SK-N-SH treated with all-trans-retinoic acid at 6 μM for 48 hours (cell line): ENCODE measurements around the gene MGMT.

ENCODE experiments used
- ATAC-seq: fragments of 200-7000 bp; cut with Tn5 transposase; 3 replicates; pipeline ENCODE4 v1.9.1; 2020; ENCODE audit warnings: mild to moderate bottlenecking, moderate library complexity
- CSDC2 ChIP-seq: fragments of 250-450 bp; sonication (Bioruptor Pico); IDR thresholded peaks from 2 replicates; pipeline ENCODE4 v1.5.0; 2020; ENCODE audit warnings: mild to moderate bottlenecking, moderate library complexity
- ESRRG ChIP-seq: fragments of 250-450 bp; sonication (Bioruptor Pico); IDR thresholded peaks from 2 replicates; pipeline ENCODE4 v1.6.1; 2021; ENCODE audit warnings: mild to moderate bottlenecking
- GLIS3 ChIP-seq: fragments of 250-450 bp; sonication (Bioruptor Pico); IDR thresholded peaks from 2 replicates; pipeline ENCODE4 v1.5.0; 2020; ENCODE audit warnings: mild to moderate bottlenecking, moderate library complexity
- ISL1 ChIP-seq: fragments of 250-450 bp; sonication (Bioruptor Pico); IDR thresholded peaks from 2 replicates; pipeline ENCODE4 v2.1.2; 2022; ENCODE audit warnings: mild to moderate bottlenecking, moderate library complexity
- OSR1 ChIP-seq: fragments of 250-450 bp; sonication (Bioruptor Pico); IDR thresholded peaks from 2 replicates; pipeline ENCODE4 v1.8.0; 2022; ENCODE audit warnings: moderate library complexity, mild to moderate bottlenecking, inconsistent platforms
- PPARA ChIP-seq: fragments of 250-450 bp; sonication (Bioruptor Pico); IDR thresholded peaks from 2 replicates; pipeline ENCODE4 v1.5.0; 2020; ENCODE audit warnings: mild to moderate bottlenecking, borderline replicate concordance
- RARB ChIP-seq: fragments of 250-450 bp; sonication (Bioruptor Pico); IDR thresholded peaks from 2 replicates; pipeline ENCODE4 v1.8.0; 2021; ENCODE audit warnings: mild to moderate bottlenecking, moderate library complexity
- SNAI2 ChIP-seq: fragments of 250-450 bp; sonication (Bioruptor Pico); IDR thresholded peaks from 2 replicates; pipeline ENCODE4 v1.5.0; 2020; ENCODE audit warnings: mild to moderate bottlenecking, moderate library complexity
- TCF4 ChIP-seq: fragments of 250-450 bp; sonication (Bioruptor Pico); IDR thresholded peaks from 2 replicates; pipeline ENCODE4 v1.8.0; 2021; ENCODE audit warnings: mild to moderate bottlenecking, moderate library complexity, borderline replicate concordance
- TOX ChIP-seq: fragments of 250-450 bp; sonication (Bioruptor Pico); IDR thresholded peaks from 2 replicates; pipeline ENCODE4 v1.8.0; 2021; ENCODE audit warnings: mild to moderate bottlenecking, moderate library complexity, borderline replicate concordance
- ZC3H10 ChIP-seq: fragments of 250-450 bp; sonication (Bioruptor Pico); IDR thresholded peaks from 2 replicates; pipeline ENCODE4 v1.5.1; 2021; ENCODE audit warnings: mild to moderate bottlenecking, moderate library complexity
- ZFP3 ChIP-seq: fragments of 250-450 bp; sonication (Bioruptor Pico); IDR thresholded peaks from 2 replicates; pipeline ENCODE4 v1.5.0; 2020; ENCODE audit warnings: mild to moderate bottlenecking, moderate library complexity
- ZFP30 ChIP-seq: fragments of 450-650 bp; formaldehyde crosslinking; IDR thresholded peaks from 2 replicates; pipeline ENCODE4 v1.5.0; 2022; ENCODE audit warnings: mild to moderate bottlenecking, moderate library complexity
- ZNF565 ChIP-seq: fragments of 450-650 bp; formaldehyde crosslinking; conservative IDR thresholded peaks from 2 replicates; pipeline ENCODE4 v1.5.0; 2020; ENCODE audit warnings: low read depth, mild to moderate bottlenecking, moderate library complexity
- ZNF70 ChIP-seq: fragments of 450-650 bp; formaldehyde crosslinking; IDR thresholded peaks from 2 replicates; pipeline ENCODE4 v1.5.0; 2020; ENCODE audit warnings: mild to moderate bottlenecking, moderate library complexity
- ZNF8 ChIP-seq: fragments of 450-650 bp; formaldehyde crosslinking; IDR thresholded peaks from 2 replicates; pipeline ENCODE4 v1.5.0; 2020; ENCODE audit warnings: mild to moderate bottlenecking, moderate library complexity
- TF ChIP-seq, protein P1 (sequence below): fragments of 250-450 bp; sonication (Bioruptor Pico); IDR thresholded peaks from 2 replicates; pipeline ENCODE4 v1.5.1; 2020; ENCODE audit warnings: low read depth, mild to moderate bottlenecking, moderate library complexity
- TF ChIP-seq, protein P2 (sequence below): fragments of 250-450 bp; sonication (Bioruptor Pico); IDR thresholded peaks from 2 replicates; pipeline ENCODE4 v1.5.1; 2021; ENCODE audit warnings: mild to moderate bottlenecking, moderate library complexity
- TF ChIP-seq, protein P3 (sequence below): fragments of 250-450 bp; sonication (Bioruptor Pico); IDR thresholded peaks from 2 replicates; pipeline ENCODE4 v1.5.0; 2020; ENCODE audit warnings: mild to moderate bottlenecking, moderate library complexity
- TF ChIP-seq, protein P4 (sequence below): fragments of 250-450 bp; sonication (Bioruptor Pico); IDR thresholded peaks from 2 replicates; pipeline ENCODE4 v1.8.0; 2021; ENCODE audit warnings: low read depth, mild to moderate bottlenecking, moderate library complexity, borderline replicate concordance

The MGMT gene

DNA sequence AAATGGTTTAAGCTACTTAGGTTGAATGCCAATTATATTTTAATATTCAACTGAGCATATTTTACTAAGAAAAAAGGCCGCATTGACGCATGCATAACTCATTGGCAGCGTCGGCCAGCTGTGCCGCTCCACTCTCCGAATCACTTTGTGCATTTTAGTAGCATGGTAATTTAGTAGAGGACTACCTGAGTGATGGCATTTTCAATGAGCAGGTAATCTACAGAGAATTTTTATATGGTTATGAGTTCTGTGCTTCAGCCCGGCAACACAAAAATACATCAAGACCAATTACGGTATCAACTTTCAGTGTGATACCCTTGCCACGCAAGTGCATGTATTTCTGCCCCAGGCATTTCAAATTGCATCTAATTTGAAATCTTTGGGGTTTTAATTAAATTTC, 249.8 kb downstream of the MGMT start:
- TF ChIP-seq, protein P1, sequence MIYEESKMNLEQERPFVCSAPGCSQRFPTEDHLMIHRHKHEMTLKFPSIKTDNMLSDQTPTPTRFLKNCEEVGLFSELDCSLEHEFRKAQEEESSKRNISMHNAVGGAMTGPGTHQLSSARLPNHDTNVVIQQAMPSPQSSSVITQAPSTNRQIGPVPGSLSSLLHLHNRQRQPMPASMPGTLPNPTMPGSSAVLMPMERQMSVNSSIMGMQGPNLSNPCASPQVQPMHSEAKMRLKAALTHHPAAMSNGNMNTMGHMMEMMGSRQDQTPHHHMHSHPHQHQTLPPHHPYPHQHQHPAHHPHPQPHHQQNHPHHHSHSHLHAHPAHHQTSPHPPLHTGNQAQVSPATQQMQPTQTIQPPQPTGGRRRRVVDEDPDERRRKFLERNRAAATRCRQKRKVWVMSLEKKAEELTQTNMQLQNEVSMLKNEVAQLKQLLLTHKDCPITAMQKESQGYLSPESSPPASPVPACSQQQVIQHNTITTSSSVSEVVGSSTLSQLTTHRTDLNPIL (CRISPR knock-in tag): no peak
- TF ChIP-seq ZNF70 (CRISPR knock-in tag) (no peak), ESRRG (CRISPR knock-in tag) (no peak), ZC3H10 (CRISPR knock-in tag) (no peak), ZNF565 (CRISPR knock-in tag) (no peak), ZFP3 (CRISPR knock-in tag) (no peak), SNAI2 (no peak), CSDC2 (no peak), TCF4 (CRISPR knock-in tag) (no peak), OSR1 (no peak), PPARA (no peak), ZFP30 (CRISPR knock-in tag) (no peak), ZNF8 (CRISPR knock-in tag) (no peak), GLIS3 (CRISPR knock-in tag) (no peak), TOX (CRISPR knock-in tag) (no peak)
- TF ChIP-seq, protein P2, sequence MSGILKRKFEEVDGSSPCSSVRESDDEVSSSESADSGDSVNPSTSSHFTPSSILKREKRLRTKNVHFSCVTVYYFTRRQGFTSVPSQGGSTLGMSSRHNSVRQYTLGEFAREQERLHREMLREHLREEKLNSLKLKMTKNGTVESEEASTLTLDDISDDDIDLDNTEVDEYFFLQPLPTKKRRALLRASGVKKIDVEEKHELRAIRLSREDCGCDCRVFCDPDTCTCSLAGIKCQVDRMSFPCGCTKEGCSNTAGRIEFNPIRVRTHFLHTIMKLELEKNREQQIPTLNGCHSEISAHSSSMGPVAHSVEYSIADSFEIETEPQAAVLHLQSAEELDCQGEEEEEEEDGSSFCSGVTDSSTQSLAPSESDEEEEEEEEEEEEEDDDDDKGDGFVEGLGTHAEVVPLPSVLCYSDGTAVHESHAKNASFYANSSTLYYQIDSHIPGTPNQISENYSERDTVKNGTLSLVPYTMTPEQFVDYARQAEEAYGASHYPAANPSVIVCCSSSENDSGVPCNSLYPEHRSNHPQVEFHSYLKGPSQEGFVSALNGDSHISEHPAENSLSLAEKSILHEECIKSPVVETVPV (CRISPR knock-in tag): no peak
- TF ChIP-seq, protein P3, sequence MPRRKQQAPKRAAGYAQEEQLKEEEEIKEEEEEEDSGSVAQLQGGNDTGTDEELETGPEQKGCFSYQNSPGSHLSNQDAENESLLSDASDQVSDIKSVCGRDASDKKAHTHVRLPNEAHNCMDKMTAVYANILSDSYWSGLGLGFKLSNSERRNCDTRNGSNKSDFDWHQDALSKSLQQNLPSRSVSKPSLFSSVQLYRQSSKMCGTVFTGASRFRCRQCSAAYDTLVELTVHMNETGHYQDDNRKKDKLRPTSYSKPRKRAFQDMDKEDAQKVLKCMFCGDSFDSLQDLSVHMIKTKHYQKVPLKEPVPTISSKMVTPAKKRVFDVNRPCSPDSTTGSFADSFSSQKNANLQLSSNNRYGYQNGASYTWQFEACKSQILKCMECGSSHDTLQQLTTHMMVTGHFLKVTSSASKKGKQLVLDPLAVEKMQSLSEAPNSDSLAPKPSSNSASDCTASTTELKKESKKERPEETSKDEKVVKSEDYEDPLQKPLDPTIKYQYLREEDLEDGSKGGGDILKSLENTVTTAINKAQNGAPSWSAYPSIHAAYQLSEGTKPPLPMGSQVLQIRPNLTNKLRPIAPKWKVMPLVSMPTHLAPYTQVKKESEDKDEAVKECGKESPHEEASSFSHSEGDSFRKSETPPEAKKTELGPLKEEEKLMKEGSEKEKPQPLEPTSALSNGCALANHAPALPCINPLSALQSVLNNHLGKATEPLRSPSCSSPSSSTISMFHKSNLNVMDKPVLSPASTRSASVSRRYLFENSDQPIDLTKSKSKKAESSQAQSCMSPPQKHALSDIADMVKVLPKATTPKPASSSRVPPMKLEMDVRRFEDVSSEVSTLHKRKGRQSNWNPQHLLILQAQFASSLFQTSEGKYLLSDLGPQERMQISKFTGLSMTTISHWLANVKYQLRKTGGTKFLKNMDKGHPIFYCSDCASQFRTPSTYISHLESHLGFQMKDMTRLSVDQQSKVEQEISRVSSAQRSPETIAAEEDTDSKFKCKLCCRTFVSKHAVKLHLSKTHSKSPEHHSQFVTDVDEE (CRISPR knock-in tag): no peak
- TF ChIP-seq, protein P4, sequence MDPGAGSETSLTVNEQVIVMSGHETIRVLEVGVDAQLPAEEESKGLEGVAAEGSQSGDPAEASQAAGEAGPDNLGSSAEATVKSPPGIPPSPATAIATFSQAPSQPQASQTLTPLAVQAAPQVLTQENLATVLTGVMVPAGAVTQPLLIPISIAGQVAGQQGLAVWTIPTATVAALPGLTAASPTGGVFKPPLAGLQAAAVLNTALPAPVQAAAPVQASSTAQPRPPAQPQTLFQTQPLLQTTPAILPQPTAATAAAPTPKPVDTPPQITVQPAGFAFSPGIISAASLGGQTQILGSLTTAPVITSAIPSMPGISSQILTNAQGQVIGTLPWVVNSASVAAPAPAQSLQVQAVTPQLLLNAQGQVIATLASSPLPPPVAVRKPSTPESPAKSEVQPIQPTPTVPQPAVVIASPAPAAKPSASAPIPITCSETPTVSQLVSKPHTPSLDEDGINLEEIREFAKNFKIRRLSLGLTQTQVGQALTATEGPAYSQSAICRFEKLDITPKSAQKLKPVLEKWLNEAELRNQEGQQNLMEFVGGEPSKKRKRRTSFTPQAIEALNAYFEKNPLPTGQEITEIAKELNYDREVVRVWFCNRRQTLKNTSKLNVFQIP (CRISPR knock-in tag): no peak
- TF ChIP-seq, all 23 proteins: peak for 0

DNA sequence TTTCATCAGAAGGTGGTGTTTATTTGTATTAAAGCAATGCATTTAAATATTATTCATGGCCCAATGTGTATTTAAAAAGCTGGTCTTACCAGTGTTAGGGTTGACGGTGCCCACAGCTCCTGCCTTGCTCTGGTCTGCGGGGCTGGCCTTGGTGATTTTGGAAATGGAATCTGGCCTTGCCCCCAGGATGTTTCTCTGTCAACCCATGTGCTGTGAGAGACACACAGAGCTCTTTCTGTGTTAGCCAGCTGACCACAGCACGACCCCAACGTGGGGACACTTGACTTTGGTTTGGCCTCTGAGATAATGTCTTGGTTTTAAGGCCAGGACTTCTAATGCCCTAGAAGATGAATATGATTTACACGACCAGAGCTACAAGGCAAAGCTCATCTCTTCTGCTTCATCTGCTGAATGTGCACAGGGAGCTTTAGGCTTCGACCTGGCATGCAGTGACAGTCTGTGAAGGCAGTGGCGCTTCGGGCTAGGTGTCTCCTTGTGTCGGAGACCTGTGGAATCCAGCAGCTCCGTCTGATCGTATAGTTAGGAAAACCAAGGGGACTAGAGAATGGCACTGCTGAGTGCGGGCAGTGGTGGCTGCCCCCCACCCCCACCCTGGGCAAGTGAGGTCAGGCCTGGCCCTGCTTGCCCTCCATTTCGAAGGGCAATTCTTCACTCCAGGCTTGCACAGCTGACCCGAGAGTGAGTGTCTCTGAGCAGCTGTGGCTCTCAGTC, 250.9 kb downstream of the MGMT start:
- TF ChIP-seq RARB (CRISPR knock-in tag) (no peak), ZFP30 (CRISPR knock-in tag) (no peak), TCF4 (CRISPR knock-in tag) (no peak), ESRRG (CRISPR knock-in tag) (no peak), ZNF8 (CRISPR knock-in tag) (no peak), GLIS3 (CRISPR knock-in tag) (no peak), ISL1 (no peak), CSDC2 (no peak)
- TF ChIP-seq, protein P3 (CRISPR knock-in tag): no peak
- TF ChIP-seq, protein P1 (CRISPR knock-in tag): no peak
- TF ChIP-seq, protein P2 (CRISPR knock-in tag): no peak

More for the DNA sequence above, 249.8 kb downstream of the MGMT start:
- ATAC-seq: no peak

More for the DNA sequence above, 250.9 kb downstream of the MGMT start:
- ATAC-seq: no peak
